K562 (cell line): Measurements from ENCODE around the gene SRPK3. TPM values are rescaled to one million over a fixed set of nuclear protein-coding genes. Genes with fewer than 3 reads are reported as not detected.

Source experiments
- ERF ChIP-seq: fragments of 450-650 bp; formaldehyde crosslinking; IDR thresholded peaks from 2 replicates; pipeline ENCODE4 v1.4.0; 2020; ENCODE audit warnings: mild to moderate bottlenecking, mixed read lengths
- EZH2 ChIP-seq: IDR thresholded peaks from 2 replicates; pipeline ENCODE4 v1.6.1; 2012; ENCODE audit warnings: low read depth, mild to moderate bottlenecking, inconsistent platforms, low read length, borderline replicate concordance
- HDAC1 ChIP-seq, 2 experiments: fragments of 450-650 bp; IDR thresholded peaks; 2 replicates each; pipeline ENCODE4 v1.6.1; 2016 to 2017; ENCODE audit warnings: inconsistent platforms in 1 of 2, mild to moderate bottlenecking in 1 of 2, moderate library complexity in 1 of 2
- L3MBTL2 ChIP-seq: fragments of 450-650 bp; IDR thresholded peaks from 2 replicates; pipeline ENCODE4 v1.6.1; 2016; ENCODE audit warnings: mild to moderate bottlenecking, moderate library complexity
- NKRF ChIP-seq: fragments of 450-650 bp; IDR thresholded peaks from 2 replicates; pipeline ENCODE4 v1.6.1; 2016; ENCODE audit warnings: borderline replicate concordance
- NRF1 ChIP-seq, 2 experiments: fragments of 450-650 bp; IDR thresholded peaks in 1 of 2; conservative IDR thresholded peaks in 1 of 2; 2 replicates each; pipeline ENCODE4 v1.6.1; 2014; ENCODE audit warnings: mild to moderate bottlenecking in 2 of 2
- RBM17 ChIP-seq: fragments of 200-400 bp; formaldehyde crosslinking; IDR thresholded peaks from 2 replicates; pipeline ENCODE4 v1.6.1; 2017; ENCODE audit warnings: low read depth, mild to moderate bottlenecking, low read length, borderline replicate concordance
- RCOR1 ChIP-seq, 2 experiments: IDR thresholded peaks; 2 replicates each; pipeline ENCODE4 v1.6.1; 2012; ENCODE audit warnings: low read depth in 2 of 2, low read length in 2 of 2, borderline replicate concordance in 1 of 2, improper control_type of control experiment in 1 of 2
- SUPT5H ChIP-seq: fragments of 450-650 bp; IDR thresholded peaks from 2 replicates; pipeline ENCODE4 v1.6.1; 2016
- ZFX ChIP-seq: sonication (generic); formaldehyde crosslinking; IDR thresholded peaks from 2 replicates; pipeline ENCODE4 v1.8.0; 2022; ENCODE audit warnings: mild to moderate bottlenecking, missing genetic modification reagents, moderate library complexity
- polyA plus RNA-seq, 8 experiments: library from polyadenylated mRNA; depleted of rRNA in 4 of 8; stranded (reverse) in 5 of 8; unstranded in 3 of 8; fragments of >200 nt; fragmentation: Nextera tagmentation in 2 of 8; fragmentation: Illumina TruSeq in 1 of 8; extraction: Ambion mirVana in 2 of 8; extraction: Trizol in 1 of 8; gene quantifications; 2 replicates each; pipeline versions ENCODE4 v1.2.1 to v1.2.3, GENCODE V29; 2011 to 2014; ENCODE audit warnings: inconsistent platforms in 1 of 8, missing spikeins in 1 of 8
- total RNA-seq, 7 experiments: library from RNA; depleted of rRNA in 6 of 7; stranded (reverse); fragments of >200 nt in 6 of 7; fragmentation: Illumina TruSeq in 2 of 7; extraction: Trizol in 2 of 7; gene quantifications; 2 replicates each; pipeline versions ENCODE4 v1.2.1 to v1.2.3, GENCODE V29; 2011 to 2021; ENCODE audit warnings: low replicate concordance in 1 of 7
- TF ChIP-seq, protein P1 (sequence below): fragments of 450-650 bp; IDR thresholded peaks from 2 replicates; pipeline ENCODE4 v1.6.1; 2016; ENCODE audit warnings: mild to moderate bottlenecking, moderate library complexity
- TF ChIP-seq, protein P2 (sequence below), 2 experiments: IDR thresholded peaks; 2 replicates each; pipeline ENCODE4 v1.6.1; 2011; ENCODE audit warnings: borderline replicate concordance in 1 of 2, control low read depth in 1 of 2, low read depth in 1 of 2, low read length in 1 of 2, mild to moderate bottlenecking in 1 of 2, mixed read lengths in 1 of 2, moderate library complexity in 1 of 2; ENCODE audit not compliant: insufficient read depth in 1 of 2, insufficient read length in 1 of 2, poor library complexity in 1 of 2, severe bottlenecking in 1 of 2; ENCODE audit errors: extremely low read depth in 1 of 2

Gene SRPK3
- total and polyA plus RNA-seq, 9 of the 15 experiments (the other 6 are each of a cell fraction or from before 2014, with no cell fraction given): 0.01 to 0.09 (median 0.04) TPM; not detected in 2

- TF ChIP-seq, protein P1, sequence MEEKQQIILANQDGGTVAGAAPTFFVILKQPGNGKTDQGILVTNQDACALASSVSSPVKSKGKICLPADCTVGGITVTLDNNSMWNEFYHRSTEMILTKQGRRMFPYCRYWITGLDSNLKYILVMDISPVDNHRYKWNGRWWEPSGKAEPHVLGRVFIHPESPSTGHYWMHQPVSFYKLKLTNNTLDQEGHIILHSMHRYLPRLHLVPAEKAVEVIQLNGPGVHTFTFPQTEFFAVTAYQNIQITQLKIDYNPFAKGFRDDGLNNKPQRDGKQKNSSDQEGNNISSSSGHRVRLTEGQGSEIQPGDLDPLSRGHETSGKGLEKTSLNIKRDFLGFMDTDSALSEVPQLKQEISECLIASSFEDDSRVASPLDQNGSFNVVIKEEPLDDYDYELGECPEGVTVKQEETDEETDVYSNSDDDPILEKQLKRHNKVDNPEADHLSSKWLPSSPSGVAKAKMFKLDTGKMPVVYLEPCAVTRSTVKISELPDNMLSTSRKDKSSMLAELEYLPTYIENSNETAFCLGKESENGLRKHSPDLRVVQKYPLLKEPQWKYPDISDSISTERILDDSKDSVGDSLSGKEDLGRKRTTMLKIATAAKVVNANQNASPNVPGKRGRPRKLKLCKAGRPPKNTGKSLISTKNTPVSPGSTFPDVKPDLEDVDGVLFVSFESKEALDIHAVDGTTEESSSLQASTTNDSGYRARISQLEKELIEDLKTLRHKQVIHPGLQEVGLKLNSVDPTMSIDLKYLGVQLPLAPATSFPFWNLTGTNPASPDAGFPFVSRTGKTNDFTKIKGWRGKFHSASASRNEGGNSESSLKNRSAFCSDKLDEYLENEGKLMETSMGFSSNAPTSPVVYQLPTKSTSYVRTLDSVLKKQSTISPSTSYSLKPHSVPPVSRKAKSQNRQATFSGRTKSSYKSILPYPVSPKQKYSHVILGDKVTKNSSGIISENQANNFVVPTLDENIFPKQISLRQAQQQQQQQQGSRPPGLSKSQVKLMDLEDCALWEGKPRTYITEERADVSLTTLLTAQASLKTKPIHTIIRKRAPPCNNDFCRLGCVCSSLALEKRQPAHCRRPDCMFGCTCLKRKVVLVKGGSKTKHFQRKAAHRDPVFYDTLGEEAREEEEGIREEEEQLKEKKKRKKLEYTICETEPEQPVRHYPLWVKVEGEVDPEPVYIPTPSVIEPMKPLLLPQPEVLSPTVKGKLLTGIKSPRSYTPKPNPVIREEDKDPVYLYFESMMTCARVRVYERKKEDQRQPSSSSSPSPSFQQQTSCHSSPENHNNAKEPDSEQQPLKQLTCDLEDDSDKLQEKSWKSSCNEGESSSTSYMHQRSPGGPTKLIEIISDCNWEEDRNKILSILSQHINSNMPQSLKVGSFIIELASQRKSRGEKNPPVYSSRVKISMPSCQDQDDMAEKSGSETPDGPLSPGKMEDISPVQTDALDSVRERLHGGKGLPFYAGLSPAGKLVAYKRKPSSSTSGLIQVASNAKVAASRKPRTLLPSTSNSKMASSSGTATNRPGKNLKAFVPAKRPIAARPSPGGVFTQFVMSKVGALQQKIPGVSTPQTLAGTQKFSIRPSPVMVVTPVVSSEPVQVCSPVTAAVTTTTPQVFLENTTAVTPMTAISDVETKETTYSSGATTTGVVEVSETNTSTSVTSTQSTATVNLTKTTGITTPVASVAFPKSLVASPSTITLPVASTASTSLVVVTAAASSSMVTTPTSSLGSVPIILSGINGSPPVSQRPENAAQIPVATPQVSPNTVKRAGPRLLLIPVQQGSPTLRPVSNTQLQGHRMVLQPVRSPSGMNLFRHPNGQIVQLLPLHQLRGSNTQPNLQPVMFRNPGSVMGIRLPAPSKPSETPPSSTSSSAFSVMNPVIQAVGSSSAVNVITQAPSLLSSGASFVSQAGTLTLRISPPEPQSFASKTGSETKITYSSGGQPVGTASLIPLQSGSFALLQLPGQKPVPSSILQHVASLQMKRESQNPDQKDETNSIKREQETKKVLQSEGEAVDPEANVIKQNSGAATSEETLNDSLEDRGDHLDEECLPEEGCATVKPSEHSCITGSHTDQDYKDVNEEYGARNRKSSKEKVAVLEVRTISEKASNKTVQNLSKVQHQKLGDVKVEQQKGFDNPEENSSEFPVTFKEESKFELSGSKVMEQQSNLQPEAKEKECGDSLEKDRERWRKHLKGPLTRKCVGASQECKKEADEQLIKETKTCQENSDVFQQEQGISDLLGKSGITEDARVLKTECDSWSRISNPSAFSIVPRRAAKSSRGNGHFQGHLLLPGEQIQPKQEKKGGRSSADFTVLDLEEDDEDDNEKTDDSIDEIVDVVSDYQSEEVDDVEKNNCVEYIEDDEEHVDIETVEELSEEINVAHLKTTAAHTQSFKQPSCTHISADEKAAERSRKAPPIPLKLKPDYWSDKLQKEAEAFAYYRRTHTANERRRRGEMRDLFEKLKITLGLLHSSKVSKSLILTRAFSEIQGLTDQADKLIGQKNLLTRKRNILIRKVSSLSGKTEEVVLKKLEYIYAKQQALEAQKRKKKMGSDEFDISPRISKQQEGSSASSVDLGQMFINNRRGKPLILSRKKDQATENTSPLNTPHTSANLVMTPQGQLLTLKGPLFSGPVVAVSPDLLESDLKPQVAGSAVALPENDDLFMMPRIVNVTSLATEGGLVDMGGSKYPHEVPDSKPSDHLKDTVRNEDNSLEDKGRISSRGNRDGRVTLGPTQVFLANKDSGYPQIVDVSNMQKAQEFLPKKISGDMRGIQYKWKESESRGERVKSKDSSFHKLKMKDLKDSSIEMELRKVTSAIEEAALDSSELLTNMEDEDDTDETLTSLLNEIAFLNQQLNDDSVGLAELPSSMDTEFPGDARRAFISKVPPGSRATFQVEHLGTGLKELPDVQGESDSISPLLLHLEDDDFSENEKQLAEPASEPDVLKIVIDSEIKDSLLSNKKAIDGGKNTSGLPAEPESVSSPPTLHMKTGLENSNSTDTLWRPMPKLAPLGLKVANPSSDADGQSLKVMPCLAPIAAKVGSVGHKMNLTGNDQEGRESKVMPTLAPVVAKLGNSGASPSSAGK: no peak
- TF ChIP-seq ZFX (CRISPR knock-in tag) (peak; percentile 60), EZH2 (no peak), RCOR1 (IDR thresholded peaks at IDR 0.05; ENCODE audit: borderline replicate concordance in 1 of 2, low read depth in 2 of 2, low read length in 2 of 2) (no peak), SUPT5H (no peak), RBM17 (no peak), L3MBTL2 (peak; percentile 77), HDAC1 (IDR thresholded peaks at IDR 0.05) (no peak), NKRF (no peak), ERF (CRISPR knock-in tag) (no peak), NRF1 (conservative IDR thresholded peaks at IDR 0.05 in 1 of 2, IDR thresholded peaks at IDR 0.05 in 1 of 2) (peak; percentile 27 to 41; a peak in 2 of 4 replicates)
- TF ChIP-seq, protein P2, sequence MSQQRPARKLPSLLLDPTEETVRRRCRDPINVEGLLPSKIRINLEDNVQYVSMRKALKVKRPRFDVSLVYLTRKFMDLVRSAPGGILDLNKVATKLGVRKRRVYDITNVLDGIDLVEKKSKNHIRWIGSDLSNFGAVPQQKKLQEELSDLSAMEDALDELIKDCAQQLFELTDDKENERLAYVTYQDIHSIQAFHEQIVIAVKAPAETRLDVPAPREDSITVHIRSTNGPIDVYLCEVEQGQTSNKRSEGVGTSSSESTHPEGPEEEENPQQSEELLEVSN (IDR thresholded peaks at IDR 0.05; ENCODE audit: borderline replicate concordance in 1 of 2, extremely low read depth in 1 of 2, insufficient read depth in 1 of 2, insufficient read length in 1 of 2, low read depth in 1 of 2, low read length in 1 of 2, poor library complexity in 1 of 2, severe bottlenecking in 1 of 2): peak in 1 of 2 experiments; percentile 59
Observed at GRCh38 chrX:153818571-153819383, 37.9 kb downstream of the SRPK3 start (continued).
